Progenitor cell of endocrine pancreas (in vitro differentiated cells): ENCODE data around the gene GTPBP3. TPM values are rescaled to one million over a fixed set of nuclear protein-coding genes. Genes with fewer than 3 reads are reported as not detected.
A peak's percentile ranks its signal among the peaks of the same experiment; 100 is the strongest.

Experiments used
- DNase-seq: peaks from one replicate; pipeline ENCODE4 v3.0.0; 2021; ENCODE audit warnings: low spot score; ENCODE audit not compliant: unreplicated experiment
- H3K27ac Mint-ChIP-seq: 2 replicates; pipeline ENCODE4 v1.8.0; 2021; ENCODE audit warnings: mild to moderate bottlenecking, moderate library complexity, mixed read lengths
- H3K27me3 Mint-ChIP-seq: 2 replicates; pipeline ENCODE4 v1.8.0; 2021; ENCODE audit warnings: mixed read lengths
- H3K36me3 Mint-ChIP-seq: 2 replicates; pipeline ENCODE4 v1.8.0; 2022; ENCODE audit warnings: mixed read lengths; ENCODE audit not compliant: insufficient read depth
- H3K4me1 Mint-ChIP-seq: 2 replicates; pipeline ENCODE4 v1.8.0; 2021; ENCODE audit warnings: low read depth, mixed read lengths
- H3K4me3 Mint-ChIP-seq: 2 replicates; pipeline ENCODE4 v1.8.0; 2021; ENCODE audit warnings: low read depth, mild to moderate bottlenecking, moderate library complexity, mixed read lengths
- H3K9me3 Mint-ChIP-seq: 2 replicates; pipeline ENCODE4 v1.8.0; 2021; ENCODE audit warnings: low read depth, mixed read lengths
- total RNA-seq: library from RNA; stranded (reverse); gene quantifications from 2 replicates; pipeline ENCODE4 v1.2.1, GENCODE V29; 2021
- TF ChIP-seq, protein P1 (sequence below): fragments of 200-600 bp; sonication (generic); IDR thresholded peaks from one replicate; pipeline ENCODE4 v1.5.0; 2021; ENCODE audit warnings: antibody characterized with exemption, mild to moderate bottlenecking; ENCODE audit not compliant: unreplicated experiment

The GTPBP3 gene
- total RNA-seq, 1 donor from 2014 or later: 44.5 TPM

DNA sequence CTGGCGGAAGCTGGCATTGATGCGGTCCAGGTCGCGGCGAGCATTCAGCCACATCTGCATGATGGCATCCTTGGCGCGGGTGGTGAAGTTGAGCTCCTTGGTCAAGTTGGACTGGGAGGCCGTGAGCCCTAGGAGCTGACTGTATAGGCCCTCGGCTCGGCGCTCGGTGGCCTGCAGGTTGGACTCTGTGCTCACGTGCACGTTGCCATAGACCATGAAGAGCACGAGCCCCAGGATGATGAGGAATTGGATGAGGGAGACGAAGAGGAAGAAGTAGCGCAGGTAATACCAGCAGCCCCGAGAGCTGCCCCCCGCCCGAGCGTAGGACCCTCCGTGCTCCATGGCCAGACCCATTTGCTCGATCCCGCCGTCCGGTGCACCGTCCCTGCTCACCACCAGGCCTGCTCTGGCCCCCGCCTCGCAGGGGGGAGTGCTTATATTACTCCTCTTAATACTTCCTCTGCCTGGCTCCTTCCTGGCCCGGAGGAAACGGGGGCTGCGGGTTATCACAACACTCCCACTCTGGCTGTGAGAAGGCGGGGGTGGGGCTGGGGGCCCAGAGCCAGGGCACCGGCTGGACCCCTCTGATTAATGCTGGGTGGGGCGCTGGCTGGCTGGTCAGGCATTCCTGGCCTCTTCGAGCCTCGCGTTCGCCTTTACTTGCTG, 39.7 kb downstream of the GTPBP3 start, which contains the start of gene PLVAP:
Gene PLVAP, minus strand, starts transcription at position 408 of the 666 bp plus-strand sequence. Its CDS starts 54 bp downstream, at position 354.
- Mint-ChIP-seq H3K36me3 (no peaks in the 10 kb centered on the region), H3K4me3 (no peak within 1 kb of the TSS), H3K4me1 (peaks cover 3% of the 10 kb centered on the region), H3K9me3 (peaks cover 3% of the 10 kb centered on the region), H3K27me3 (no peaks in the 10 kb centered on the region), H3K27ac (no peak within 1 kb of the TSS)
- no peak for DNase-seq
- TF ChIP-seq, protein P1, sequence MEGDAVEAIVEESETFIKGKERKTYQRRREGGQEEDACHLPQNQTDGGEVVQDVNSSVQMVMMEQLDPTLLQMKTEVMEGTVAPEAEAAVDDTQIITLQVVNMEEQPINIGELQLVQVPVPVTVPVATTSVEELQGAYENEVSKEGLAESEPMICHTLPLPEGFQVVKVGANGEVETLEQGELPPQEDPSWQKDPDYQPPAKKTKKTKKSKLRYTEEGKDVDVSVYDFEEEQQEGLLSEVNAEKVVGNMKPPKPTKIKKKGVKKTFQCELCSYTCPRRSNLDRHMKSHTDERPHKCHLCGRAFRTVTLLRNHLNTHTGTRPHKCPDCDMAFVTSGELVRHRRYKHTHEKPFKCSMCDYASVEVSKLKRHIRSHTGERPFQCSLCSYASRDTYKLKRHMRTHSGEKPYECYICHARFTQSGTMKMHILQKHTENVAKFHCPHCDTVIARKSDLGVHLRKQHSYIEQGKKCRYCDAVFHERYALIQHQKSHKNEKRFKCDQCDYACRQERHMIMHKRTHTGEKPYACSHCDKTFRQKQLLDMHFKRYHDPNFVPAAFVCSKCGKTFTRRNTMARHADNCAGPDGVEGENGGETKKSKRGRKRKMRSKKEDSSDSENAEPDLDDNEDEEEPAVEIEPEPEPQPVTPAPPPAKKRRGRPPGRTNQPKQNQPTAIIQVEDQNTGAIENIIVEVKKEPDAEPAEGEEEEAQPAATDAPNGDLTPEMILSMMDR: no peak

DNA sequence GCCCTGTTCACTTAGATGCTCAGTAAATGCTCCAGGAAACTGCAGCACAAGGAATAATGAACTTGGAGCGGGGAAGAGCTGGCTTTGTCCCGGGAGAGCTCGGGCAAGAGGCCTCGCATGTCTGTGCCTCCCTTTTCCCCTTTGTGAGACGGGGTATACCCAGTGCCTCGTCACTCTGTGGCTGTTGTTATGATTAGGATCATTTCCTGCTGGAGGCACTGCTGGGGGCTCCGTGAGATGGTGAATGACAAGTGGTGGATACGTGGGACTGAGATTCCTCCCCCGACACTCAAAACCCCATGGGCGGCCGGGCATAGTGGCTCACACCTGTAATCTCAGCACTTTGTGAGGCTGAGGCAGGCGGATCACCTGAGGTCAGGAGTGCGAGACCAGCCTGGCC, 40.9 kb downstream of the GTPBP3 start:
- Mint-ChIP-seq H3K9me3 (peaks cover 3% of the 10 kb centered on the region), H3K27me3 (no peaks in the 10 kb centered on the region), H3K4me1 (peaks cover 4% of the 10 kb centered on the region), H3K27ac (no peak overlapping the region), H3K36me3 (no peaks in the 10 kb centered on the region), H3K4me3 (no peak overlapping the region)
- TF ChIP-seq, protein P1: no peak
- DNase-seq: no peak

DNA sequence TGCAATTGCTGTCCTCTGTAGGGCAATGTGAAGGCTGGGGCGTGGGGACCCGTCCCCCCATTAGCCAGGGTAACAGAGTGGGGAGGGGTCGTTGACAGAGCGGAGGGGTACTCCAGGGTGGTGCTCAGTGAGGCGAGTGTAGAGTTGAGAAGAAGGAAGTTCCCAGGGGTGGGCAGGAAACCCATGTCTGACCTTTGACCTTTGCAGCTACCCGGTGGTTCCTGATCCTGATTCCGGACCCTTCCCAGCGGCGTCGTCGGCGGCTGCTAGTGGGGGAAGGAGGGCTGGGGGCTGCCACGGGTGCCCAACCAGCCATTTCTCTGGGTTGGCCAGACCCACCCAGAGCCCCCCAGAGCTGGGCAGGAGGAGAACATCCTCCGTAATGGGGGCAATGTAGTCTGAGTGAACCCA, 41.9 kb downstream of the GTPBP3 start:
- H3K9me3 Mint-ChIP-seq: peaks cover 3% of the 10 kb centered on the region
- H3K36me3 Mint-ChIP-seq: no peaks in the 10 kb centered on the region
- TF ChIP-seq, protein P1: no peak
- peak overlapping the region; percentile 57 for H3K27ac Mint-ChIP-seq
- no peaks in the 10 kb centered on the region for H3K27me3 Mint-ChIP-seq
- H3K4me3 Mint-ChIP-seq: no peak overlapping the region
- peaks cover 4% of the 10 kb centered on the region for H3K4me1 Mint-ChIP-seq
- DNase-seq: no peak

DNA sequence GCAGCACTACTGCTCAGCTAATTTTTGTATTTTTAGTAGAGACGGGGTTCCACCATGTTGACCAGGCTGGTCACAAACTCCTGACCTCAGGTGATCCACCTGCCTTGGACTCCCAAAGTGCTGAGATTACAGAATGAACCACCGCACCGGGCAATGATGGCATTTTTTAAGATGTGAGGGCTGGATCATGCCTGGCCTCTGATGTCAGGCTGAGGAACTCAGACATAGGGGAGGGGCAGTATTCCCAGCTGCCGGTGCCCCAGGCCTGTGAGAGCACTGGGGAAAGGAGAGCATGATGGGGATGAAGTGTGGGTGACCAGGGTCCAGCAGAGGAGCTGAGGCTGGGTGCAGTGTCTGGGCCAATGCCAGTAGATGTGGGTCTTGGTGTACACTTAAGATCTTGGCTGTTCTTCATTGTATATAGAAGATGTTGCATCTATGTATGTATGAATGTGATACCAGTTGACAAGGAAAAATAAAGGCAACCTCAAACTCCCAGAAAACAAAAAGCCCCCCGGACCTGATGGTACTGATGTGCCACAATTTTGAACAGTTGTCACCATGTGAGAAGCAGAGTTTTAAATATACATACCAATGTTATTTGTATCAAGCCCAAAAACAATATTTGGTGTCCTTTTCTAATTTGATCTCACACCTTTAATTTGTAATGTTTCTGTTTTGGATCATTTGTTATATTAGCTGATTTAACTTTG, 43.2 kb downstream of the GTPBP3 start:
- no peak overlapping the region for H3K27ac Mint-ChIP-seq
- no peaks in the 10 kb centered on the region for H3K27me3 Mint-ChIP-seq
- no peak overlapping the region for H3K4me3 Mint-ChIP-seq
- TF ChIP-seq, protein P1: no peak
- no peak for DNase-seq
- H3K9me3 Mint-ChIP-seq: peaks cover 3% of the 10 kb centered on the region
- no peaks in the 10 kb centered on the region for H3K36me3 Mint-ChIP-seq
- peaks cover 4% of the 10 kb centered on the region for H3K4me1 Mint-ChIP-seq

DNA sequence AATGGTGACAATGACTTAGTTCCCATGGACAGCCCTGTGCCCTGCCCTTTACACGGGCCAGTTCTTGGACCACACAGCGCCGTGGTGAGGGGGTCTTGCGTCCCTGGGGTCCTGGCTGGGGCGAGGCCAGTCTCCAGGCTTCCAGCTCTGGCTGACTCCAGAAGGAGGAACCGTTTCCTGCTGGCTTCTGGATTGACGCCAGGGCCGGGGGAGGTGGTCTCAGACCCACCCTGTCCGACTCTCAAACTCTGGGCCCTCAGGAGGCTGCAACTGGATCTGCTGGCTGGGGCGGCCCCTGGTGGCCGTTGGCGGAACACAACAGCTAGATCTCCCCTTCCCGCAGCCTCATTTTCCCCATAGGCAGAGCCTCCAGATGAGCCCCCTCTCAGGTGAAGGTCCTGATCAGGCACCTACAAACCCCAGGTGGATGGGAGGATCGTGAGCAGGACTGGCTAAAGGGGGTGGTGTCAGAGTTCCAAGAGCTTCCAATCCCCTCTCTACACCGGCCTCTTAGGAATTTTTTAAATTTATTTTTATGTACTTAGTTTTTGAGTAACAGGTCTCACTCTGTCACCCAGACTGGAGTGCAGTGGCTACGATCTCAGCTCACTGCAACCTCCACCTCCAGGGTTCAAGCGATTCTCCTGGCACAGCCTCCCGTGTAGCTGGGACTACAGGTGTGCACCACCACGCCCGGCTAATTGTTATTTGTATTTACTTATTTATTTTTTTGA, 48.7 kb downstream of the GTPBP3 start:
- H3K4me3 Mint-ChIP-seq: no peak overlapping the region
- H3K4me1 Mint-ChIP-seq: peaks cover 3% of the 10 kb centered on the region
- peaks cover 3% of the 10 kb centered on the region for H3K36me3 Mint-ChIP-seq
- peaks cover 11% of the 10 kb centered on the region for H3K27me3 Mint-ChIP-seq
- peak; percentile 50 for DNase-seq
- TF ChIP-seq, protein P1: peak; percentile 85
- H3K27ac Mint-ChIP-seq: no peak overlapping the region
- peaks cover 4% of the 10 kb centered on the region for H3K9me3 Mint-ChIP-seq
